Transverse colon (tissue), 4 donors: Measurements from ENCODE around the gene PDRG1. TPM values are rescaled to one million over a fixed set of nuclear protein-coding genes. Genes with fewer than 3 reads are reported as not detected.
"Not testable (repeated sequence)": the region's sequence is repeated elsewhere in the genome, so short reads cannot be mapped to it uniquely, and the experiment has no call there.

Experiments used
- DNase-seq: peaks from one replicate; pipeline ENCODE4 v3.0.0-alpha.2; 2019
- H3K27ac ChIP-seq, 4 donors: fragments of 200-600 bp; sonication (generic); 2 replicates each; pipeline ENCODE4 v1.5.1; 2016 to 2018; ENCODE audit warnings: inconsistent platforms in 4 of 4
- H3K27me3 ChIP-seq: fragments of 200-600 bp; sonication (generic); 2 replicates; pipeline ENCODE4 v1.5.1; 2017; ENCODE audit warnings: inconsistent platforms
- H3K36me3 ChIP-seq, 4 donors: fragments of 200-600 bp; sonication (generic); 2 replicates each; pipeline ENCODE4 v1.5.1; 2017 to 2019; ENCODE audit warnings: inconsistent platforms in 4 of 4
- H3K4me1 ChIP-seq, 4 donors: fragments of 200-600 bp; sonication (generic); 2 replicates each; pipeline ENCODE4 v1.5.1; 2017 to 2020; ENCODE audit warnings: inconsistent platforms in 4 of 4
- H3K4me3 ChIP-seq, 4 donors: fragments of 200-600 bp; sonication (generic); 1 replicate in 1 of 4; 2 replicates in 3 of 4; pipeline versions ENCODE4 v1.5.1 to v1.6.1; 2017 to 2019; ENCODE audit warnings: inconsistent platforms in 4 of 4
- H3K9me3 ChIP-seq, 2 donors: fragments of 200-600 bp; sonication (generic); 2 replicates each; pipeline ENCODE4 v1.5.1; 2017 to 2019; ENCODE audit warnings: inconsistent platforms in 2 of 2
- CTCF ChIP-seq, 5 experiments: fragments of 200-600 bp in 3 of 5; fragments of 450-650 bp in 2 of 5; sonication (generic) in 3 of 5; IDR thresholded peaks; 1 replicate in 2 of 5; 2 replicates in 3 of 5; pipeline ENCODE4 v1.5.1; 2016 to 2017; ENCODE audit warnings: antibody characterized with exemption in 5 of 5, inconsistent platforms in 3 of 5, mild to moderate bottlenecking in 2 of 5, moderate library complexity in 1 of 5
- EP300 ChIP-seq: sonication (generic); formaldehyde crosslinking; IDR thresholded peaks from one replicate; pipeline ENCODE4 v1.6.1; 2017; ENCODE audit warnings: antibody characterized with exemption, low read depth
- POLR2A ChIP-seq: fragments of 450-650 bp; IDR thresholded peaks from one replicate; pipeline ENCODE4 v1.6.1; 2016; ENCODE audit warnings: antibody characterized with exemption, mild to moderate bottlenecking, moderate library complexity
- POLR2AphosphoS5 ChIP-seq, 3 donors: sonication (generic); formaldehyde crosslinking; IDR thresholded peaks; one replicate each; pipeline ENCODE4 v1.6.1; 2016; ENCODE audit warnings: antibody characterized with exemption in 3 of 3
- WGBS, 2 donors: methylation state at CpG; one replicate each; pipeline ENCODE4 v1.1.5; 2018; ENCODE audit warnings: low coverage in 1 of 2; 5-methylcytosine and 5-hydroxymethylcytosine counted together
- in situ Hi-C, 4 donors: fragments of 200-750 bp; cut with MboI; loops; one replicate each; pipeline versions ENCODE4 v1.15.0 to v1.15.1; 2017; ENCODE audit warnings: low sequenced_read_pairs in 3 of 4, low pct_ligation_motif_present in 1 of 4, low pct_unique_long_range_greater_than_20kb in 1 of 4
- intact Hi-C: fragments of 100-400 bp; cut with DNase I; formaldehyde crosslinking; loops from one replicate; pipeline ENCODE4 v1.15.1; 2023; ENCODE audit warnings: low total_unique reads
- total RNA-seq, 4 donors: library from RNA; depleted of rRNA; stranded (reverse); fragments of >200 nt; gene quantifications; one replicate each; pipeline ENCODE4 v1.1.0, GENCODE V29; 2016

PDRG1 gene
- total RNA-seq, 4 donors from 2014 or later, result 2.2 to 9.2 (median 6.5) TPM

- 87 to 91% methylated on average over 4 of the region's 4 CpGs for WGBS, 2 donors
- Histone ChIP-seq H3K27ac (no peak overlapping the region), H3K9me3 (no peaks in the 10 kb centered on the region), H3K4me3 (no peak overlapping the region), H3K36me3 (no peaks in the 10 kb centered on the region), H3K4me1 (no peaks in the 10 kb centered on the region), H3K27me3 (peaks cover 10% of the 10 kb centered on the region)
- TF ChIP-seq CTCF (IDR thresholded peaks at IDR 0.05) (no peak), POLR2A (no peak), EP300 (no peak), POLR2AphosphoS5 (IDR thresholded peaks at IDR 0.05) (no peak)
- in situ Hi-C loops, result no loop called here
- DNase-seq, result no peak
- intact Hi-C loops, result no loop called here
Measured at GRCh38 chr20:31922588-31922987, 29.3 kb downstream of the PDRG1 start.

- intact Hi-C loops (no loop called here), in situ Hi-C loops (no loop called here)
- 75 to 81% methylated on average over 4 of the region's 4 CpGs for WGBS, 2 donors
- Histone ChIP-seq H3K27me3 (peaks cover 9% of the 10 kb centered on the region), H3K27ac (no peak overlapping the region), H3K9me3 (no peaks in the 10 kb centered on the region), H3K4me3 (no peak overlapping the region), H3K36me3 (no peaks in the 10 kb centered on the region), H3K4me1 (no peaks in the 10 kb centered on the region)
- no peak for DNase-seq
- TF ChIP-seq CTCF (IDR thresholded peaks at IDR 0.05), result no peak
- TF ChIP-seq POLR2AphosphoS5 (IDR thresholded peaks at IDR 0.05), result no peak
- no peak for TF ChIP-seq EP300
- TF ChIP-seq POLR2A, result no peak
Measured at GRCh38 chr20:31922181-31922580, 29.7 kb downstream of the PDRG1 start.

GRCh38 chr20:31921480-31921879, 30.4 kb downstream of the PDRG1 start:
- 84 to 100% methylated on average over 3 to 5 of the region's 5 CpGs for WGBS, 2 donors

GRCh38 chr20:31920275-31920855, 31.5 kb downstream of the PDRG1 start:
- Histone ChIP-seq H3K27me3 (peaks cover 4% of the 10 kb centered on the region), H3K9me3 (no peaks in the 10 kb centered on the region), H3K4me1 (no peaks in the 10 kb centered on the region), H3K36me3 (no peaks in the 10 kb centered on the region), H3K4me3 (no peak overlapping the region), H3K27ac (no peak overlapping the region)
- WGBS, 2 donors, result 77% methylated on average over 11 of the region's 11 CpGs; no CpG with 5 or more reads in 1 of the 2 donors
- DNase-seq, result no peak
- intact Hi-C loops, result no loop called here
- in situ Hi-C loops, result no loop called here
- no peak for TF ChIP-seq POLR2AphosphoS5 (IDR thresholded peaks at IDR 0.05)

More at GRCh38 chr20:31921480-31921879, 30.4 kb downstream of the PDRG1 start:
- H3K9me3 ChIP-seq, DNase-seq, in situ Hi-C loops, H3K4me1 ChIP-seq, H3K27ac ChIP-seq, H3K27me3 ChIP-seq, H3K36me3 ChIP-seq, intact Hi-C loops, H3K4me3 ChIP-seq: not testable (repeated sequence)

GRCh38 chr20:31919410-31920155, 32.3 kb downstream of the PDRG1 start:
- no peak for TF ChIP-seq POLR2A
- no peak for TF ChIP-seq EP300
- no peak for TF ChIP-seq POLR2AphosphoS5 (IDR thresholded peaks at IDR 0.05)
- Histone ChIP-seq H3K4me1 (no peaks in the 10 kb centered on the region), H3K4me3 (no peak overlapping the region), H3K36me3 (no peaks in the 10 kb centered on the region), H3K27me3 (peaks cover 4% of the 10 kb centered on the region), H3K9me3 (no peaks in the 10 kb centered on the region), H3K27ac (no peak overlapping the region)
- DNase-seq, result no peak
- in situ Hi-C loops, result no loop called here
- intact Hi-C loops, result no loop called here
- 65 to 80% methylated on average over 2 to 6 of the region's 6 CpGs for WGBS, 2 donors
